Stomach (tissue), 9 donors: ENCODE results near the gene KIF11. TPM values are rescaled to one million over a fixed set of nuclear protein-coding genes. Genes with fewer than 3 reads are reported as not detected.
A peak's percentile ranks its signal among the peaks of the same experiment; 100 is the strongest.

Source experiments
- DNase-seq, 2 donors: peaks; one replicate each; pipeline versions ENCODE4 v3.0.0 to v3.0.0-alpha.2; 2013 to 2019
- H3K27ac ChIP-seq, 5 donors: fragments of 200-600 bp in 4 of 5; sonication (generic) in 4 of 5; one replicate each; pipeline ENCODE4 v1.5.1; 2013 to 2019; ENCODE audit warnings: mild to moderate bottlenecking in 1 of 5, moderate library complexity in 1 of 5
- H3K27me3 ChIP-seq, 3 donors: fragments of 200-600 bp; sonication (generic); one replicate each; pipeline ENCODE4 v1.5.1; 2017 to 2019; ENCODE audit warnings: mixed run types in 1 of 3
- H3K36me3 ChIP-seq, 4 donors: fragments of 200-600 bp; sonication (generic); 1 replicate in 3 of 4; 2 replicates in 1 of 4; pipeline ENCODE4 v1.5.1; 2016 to 2019
- H3K4me1 ChIP-seq, 4 donors: fragments of 200-600 bp; sonication (generic); one replicate each; pipeline ENCODE4 v1.5.1; 2016 to 2019
- H3K4me3 ChIP-seq, 4 donors: fragments of 200-600 bp; sonication (generic) in 3 of 4; one replicate each; pipeline ENCODE4 v1.5.1; 2016 to 2019; ENCODE audit warnings: mild to moderate bottlenecking in 1 of 4
- H3K9me3 ChIP-seq, 4 donors: fragments of 200-600 bp; sonication (generic); one replicate each; pipeline ENCODE4 v1.5.1; 2016 to 2019
- CTCF ChIP-seq, 7 experiments: fragments of 450-650 bp in 4 of 7; fragments of 200-600 bp in 3 of 7; sonication (generic) in 3 of 7; IDR thresholded peaks; one replicate each; pipeline ENCODE4 v1.5.1; 2016 to 2019; ENCODE audit warnings: antibody characterized with exemption in 7 of 7, control low read depth in 2 of 7, mild to moderate bottlenecking in 1 of 7
- EP300 ChIP-seq: sonication (generic); formaldehyde crosslinking; IDR thresholded peaks from one replicate; pipeline ENCODE4 v1.6.1; 2017; ENCODE audit warnings: antibody characterized with exemption
- POLR2A ChIP-seq, 4 donors: fragments of 450-650 bp; IDR thresholded peaks; one replicate each; pipeline ENCODE4 v1.6.1; 2016; ENCODE audit warnings: antibody characterized with exemption in 4 of 4, control low read depth in 2 of 4, mild to moderate bottlenecking in 1 of 4, moderate library complexity in 1 of 4
- POLR2AphosphoS5 ChIP-seq, 3 donors: sonication (generic); formaldehyde crosslinking; IDR thresholded peaks; one replicate each; pipeline ENCODE4 v1.6.1; 2016; ENCODE audit warnings: antibody characterized with exemption in 3 of 3
- WGBS, 5 donors: extraction: QIAGEN DNeasy Blood & Tissue Kit in 3 of 5; methylation state at CpG; one replicate each; pipeline versions ENCODE4 v1.1.5 to v1.1.7; 2013 to 2018; 5-methylcytosine and 5-hydroxymethylcytosine counted together
- intact Hi-C: fragments of 100-400 bp; cut with DNase I; formaldehyde crosslinking; loops from one replicate; pipeline ENCODE4 v1.15.1; 2023; ENCODE audit warnings: low total_unique reads
- polyA plus RNA-seq, 3 donors: library from polyadenylated mRNA; stranded (reverse); fragments of 200-250 nt; gene quantifications; one replicate each; pipeline ENCODE4 v1.2.3, GENCODE V29; 2013
- total RNA-seq, 5 donors: library from RNA; depleted of rRNA; stranded (reverse); fragments of >200 nt; gene quantifications; one replicate each; pipeline versions ENCODE4 v1.1.0 to v1.2.3, GENCODE V29; 2014 to 2016
- donor health status: healthy with polysubstance abuse.
- donor health status: Bipolar disorder and iron deficiency.
- donor health status: healthy.

Gene KIF11
- total and polyA plus RNA-seq, 8 donors = 1.1 to 8.3 (median 2.5) TPM

GRCh38 chr10:92678206-92678605 is 85.3 kb downstream of the KIF11 start:
- Histone ChIP-seq H3K9me3 (no peaks in the 10 kb centered on the region), H3K36me3 (no peaks in the 10 kb centered on the region), H3K4me1 (no peaks in the 10 kb centered on the region), H3K4me3 (no peak overlapping the region), H3K27me3 (no peaks in the 10 kb centered on the region), H3K27ac (no peak overlapping the region)
- no peak for TF ChIP-seq CTCF (IDR thresholded peaks at IDR 0.05)
- no peak for TF ChIP-seq EP300
- TF ChIP-seq POLR2A (IDR thresholded peaks at IDR 0.05) = no peak
- TF ChIP-seq POLR2AphosphoS5 (IDR thresholded peaks at IDR 0.05) = no peak
- intact Hi-C loops = no loop called here
- WGBS, 5 donors = 81 to 89% (median 88%) methylated on average over 5 of the region's 5 CpGs
- DNase-seq = no peak

- H3K36me3 ChIP-seq = no peaks in the 10 kb centered on the region
- no peak overlapping the region for H3K4me3 ChIP-seq
- WGBS, 5 donors = 83 to 91% (median 89%) methylated on average over 2 of the region's 2 CpGs
- intact Hi-C loops = no loop called here
- H3K27ac ChIP-seq = no peak overlapping the region
- no peak for DNase-seq
- TF ChIP-seq POLR2AphosphoS5 (IDR thresholded peaks at IDR 0.05) = no peak
- no peak for TF ChIP-seq CTCF (IDR thresholded peaks at IDR 0.05)
- no peak for TF ChIP-seq POLR2A (IDR thresholded peaks at IDR 0.05)
- TF ChIP-seq EP300 = no peak
- peaks cover 0 to 6% (median 4%) of the 10 kb centered on the region in 4 donors for H3K9me3 ChIP-seq
- no peaks in the 10 kb centered on the region for H3K4me1 ChIP-seq
- H3K27me3 ChIP-seq = no peaks in the 10 kb centered on the region
Observed at GRCh38 chr10:92681306-92681834, 88.4 kb downstream of the KIF11 start.

- Histone ChIP-seq H3K27me3 (peaks cover 0 to 40% (median 22%) of the 10 kb centered on the region in 3 donors), H3K9me3 (peaks cover 0 to 6% (median 4%) of the 10 kb centered on the region in 4 donors), H3K36me3 (no peaks in the 10 kb centered on the region), H3K27ac (peak overlapping the region in 3 of 5 donors; percentile 83 to 94 (median 85)), H3K4me1 (peaks cover 0 to 44% (median 27%) of the 10 kb centered on the region in 4 donors), H3K4me3 (peak overlapping the region; percentile 62 to 88 (median 66))
- WGBS, 5 donors = 51 to 71% (median 66%) methylated on average over 5 of the region's 5 CpGs
- DNase-seq = no peak
- intact Hi-C loops = no loop called here
- TF ChIP-seq POLR2AphosphoS5 (IDR thresholded peaks at IDR 0.05) = no peak
- no peak for TF ChIP-seq POLR2A (IDR thresholded peaks at IDR 0.05)
- TF ChIP-seq CTCF (IDR thresholded peaks at IDR 0.05) = no peak
- no peak for TF ChIP-seq EP300
Observed at GRCh38 chr10:92688573-92688926, 95.6 kb downstream of the KIF11 start.

- WGBS, 5 donors = 1 to 13% (median 3%) methylated on average over 7 to 63 of the region's 63 CpGs
- peaks cover 0 to 40% (median 22%) of the 10 kb centered on the region in 3 donors for H3K27me3 ChIP-seq
- H3K9me3 ChIP-seq = peaks cover 0 to 6% (median 4%) of the 10 kb centered on the region in 4 donors
- peak overlapping the region; percentile 62 to 88 (median 66) for H3K4me3 ChIP-seq
- peaks cover 0 to 44% (median 27%) of the 10 kb centered on the region in 4 donors for H3K4me1 ChIP-seq
- DNase-seq = peak; percentile 43 to 64
- no peaks in the 10 kb centered on the region for H3K36me3 ChIP-seq
- intact Hi-C loops = no loop called here
- TF ChIP-seq POLR2AphosphoS5 (IDR thresholded peaks at IDR 0.05) (no peak), EP300 (no peak), CTCF (IDR thresholded peaks at IDR 0.05) (no peak), POLR2A (IDR thresholded peaks at IDR 0.05) (no peak)
- H3K27ac ChIP-seq = peak overlapping the region; percentile 54 to 94 (median 83)
Observed at GRCh38 chr10:92688927-92689662, 96.2 kb downstream of the KIF11 start.
